ENCODE data around the gene BRK1. TPM values are rescaled to one million over a fixed set of nuclear protein-coding genes. Genes with fewer than 3 reads are reported as not detected.
A peak's percentile ranks its signal among the peaks of the same experiment; 100 is the strongest.

Gene BRK1
- total and polyA plus RNA-seq, 4 donors: 28.3 to 82.2 (median 67.9) TPM

- Histone ChIP-seq H3K27me3 (ENCODE audit: control insufficient read depth in 4 of 4, insufficient read depth in 4 of 4, low read length in 3 of 4) (no peaks in the 10 kb centered on the region), H3K9me3 (ENCODE audit: control insufficient read depth in 4 of 4, low read length in 3 of 4) (no peaks in the 10 kb centered on the region), H3K36me3 (ENCODE audit: control insufficient read depth in 4 of 4, insufficient read depth in 3 of 4, low read depth in 1 of 4, low read length in 3 of 4) (no peaks in the 10 kb centered on the region), H3K9ac (ENCODE audit: low read depth in 1 of 2, low read length in 2 of 2) (no peak overlapping the region), H3K4me1 (ENCODE audit: control insufficient read depth in 4 of 4, insufficient read depth in 4 of 4, low read length in 3 of 4) (peaks cover 0 to 3% (median 0%) of the 10 kb centered on the region in 4 donors), H3K27ac (ENCODE audit: low read depth in 1 of 2, low read length in 2 of 2) (no peak overlapping the region), H3K4me3 (ENCODE audit: low read depth in 1 of 3, low read length in 3 of 3) (no peak overlapping the region)
- TF ChIP-seq JUND (IDR thresholded peaks at IDR 0.05) (no peak), TAF1 (conservative IDR thresholded peaks at IDR 0.05) (no peak), ATF3 (IDR thresholded peaks at IDR 0.05) (no peak), FOXA1 (IDR thresholded peaks at IDR 0.05) (no peak), YY1 (IDR thresholded peaks at IDR 0.05) (no peak), EGR1 (IDR thresholded peaks at IDR 0.05; ENCODE audit: low read depth in 2 of 2) (no peak), GABPA (IDR thresholded peaks at IDR 0.05 in 1 of 2, conservative IDR thresholded peaks at IDR 0.05 in 1 of 2) (no peak), MAX (IDR thresholded peaks at IDR 0.05) (no peak), CTCF (IDR thresholded peaks at IDR 0.05; ENCODE audit: low read depth, low read length, missing input control) (no peak), NR2F2 (IDR thresholded peaks at IDR 0.05) (no peak), RAD21 (IDR thresholded peaks at IDR 0.05) (no peak)
- no peak for DNase-seq (ENCODE audit: low spot score)
- 90% methylated on average over 4 of the region's 4 CpGs for WGBS
Measured at GRCh38 chr3:10137178-10137577, 21.7 kb downstream of the BRK1 start.

- H3K36me3 ChIP-seq (ENCODE audit: control insufficient read depth in 4 of 4, insufficient read depth in 3 of 4, low read depth in 1 of 4, low read length in 3 of 4): peaks cover 0 to 4% (median 0%) of the 10 kb centered on the region in 4 donors
- H3K9ac ChIP-seq (ENCODE audit: low read depth in 1 of 2, low read length in 2 of 2): no peak overlapping the region
- no peak for TF ChIP-seq CTCF (IDR thresholded peaks at IDR 0.05; ENCODE audit: low read depth, low read length, missing input control)
- no peak for TF ChIP-seq FOXA1 (IDR thresholded peaks at IDR 0.05)
- no peak for TF ChIP-seq FOXA2 (IDR thresholded peaks at IDR 0.05)
- TF ChIP-seq SP1 (IDR thresholded peaks at IDR 0.05): no peak
- TF ChIP-seq EGR1 (IDR thresholded peaks at IDR 0.05; ENCODE audit: low read depth in 2 of 2): no peak
- TF ChIP-seq RAD21 (IDR thresholded peaks at IDR 0.05): no peak
- TF ChIP-seq YY1 (IDR thresholded peaks at IDR 0.05): no peak
- no peak for TF ChIP-seq REST (IDR thresholded peaks at IDR 0.05)
- TF ChIP-seq GABPA (IDR thresholded peaks at IDR 0.05 in 1 of 2, conservative IDR thresholded peaks at IDR 0.05 in 1 of 2): no peak
- TF ChIP-seq JUND (IDR thresholded peaks at IDR 0.05): no peak
- TF ChIP-seq ATF3 (IDR thresholded peaks at IDR 0.05): no peak
- H3K4me3 ChIP-seq (ENCODE audit: low read depth in 1 of 3, low read length in 3 of 3): peak overlapping the region in 1 of 3 donors; percentile 69
- WGBS: 84% methylated on average over 23 of the region's 23 CpGs
- DNase-seq (ENCODE audit: low spot score): no peak
- peaks cover 5 to 16% (median 10%) of the 10 kb centered on the region in 4 donors for H3K4me1 ChIP-seq (ENCODE audit: control insufficient read depth in 4 of 4, insufficient read depth in 4 of 4, low read length in 3 of 4)
- H3K9me3 ChIP-seq (ENCODE audit: control insufficient read depth in 4 of 4, low read length in 3 of 4): no peaks in the 10 kb centered on the region
- H3K27me3 ChIP-seq (ENCODE audit: control insufficient read depth in 4 of 4, insufficient read depth in 4 of 4, low read length in 3 of 4): no peaks in the 10 kb centered on the region
- peak overlapping the region; percentile 44 to 83 for H3K27ac ChIP-seq (ENCODE audit: low read depth in 1 of 2, low read length in 2 of 2)
Measured at GRCh38 chr3:10140996-10141546, 25.6 kb downstream of the BRK1 start.

Measured in liver (tissue), 9 donors.